Activated CD4-positive, alpha-beta T cell treated with anti-CD3 and anti-CD28 coated beads, Interleukin-2, amount 10 ng/mL, durations not matched to agents 24 days and 14 days (primary cell): ENCODE results near the gene SLC26A4. TPM values are rescaled to one million over a fixed set of nuclear protein-coding genes. Genes with fewer than 3 reads are reported as not detected.
A peak's percentile ranks its signal among the peaks of the same experiment; 100 is the strongest.

ENCODE experiments used
- DNase-seq: peaks from one replicate; pipeline ENCODE4 v3.0.0; 2022
- H3K27ac Mint-ChIP-seq: one replicate; pipeline ENCODE4 v1.8.0; 2022; ENCODE audit warnings: mild to moderate bottlenecking, mixed read lengths
- H3K27me3 Mint-ChIP-seq: one replicate; pipeline ENCODE4 v1.8.0; 2022; ENCODE audit warnings: mixed read lengths
- H3K36me3 Mint-ChIP-seq: one replicate; pipeline ENCODE4 v1.8.0; 2022; ENCODE audit warnings: low read depth, mild to moderate bottlenecking, mixed read lengths
- H3K4me1 Mint-ChIP-seq: one replicate; pipeline ENCODE4 v1.8.0; 2021; ENCODE audit warnings: mixed read lengths
- H3K4me3 Mint-ChIP-seq: one replicate; pipeline ENCODE4 v1.8.0; 2022; ENCODE audit warnings: mild to moderate bottlenecking, moderate library complexity, mixed read lengths
- H3K9me3 Mint-ChIP-seq: one replicate; pipeline ENCODE4 v1.8.0; 2021; ENCODE audit warnings: mixed read lengths
- intact Hi-C: fragments of 100-400 bp; cut with micrococcal nuclease; formaldehyde crosslinking; loops from one replicate; pipeline ENCODE4 v1.15.1; 2023
- total RNA-seq: library from RNA; stranded (reverse); gene quantifications from 2 replicates; pipeline ENCODE4 v1.2.3, GENCODE V29; 2022

SLC26A4 gene
- 6.5 and 7.8 TPM in 2 replicates for total RNA-seq

DNA sequence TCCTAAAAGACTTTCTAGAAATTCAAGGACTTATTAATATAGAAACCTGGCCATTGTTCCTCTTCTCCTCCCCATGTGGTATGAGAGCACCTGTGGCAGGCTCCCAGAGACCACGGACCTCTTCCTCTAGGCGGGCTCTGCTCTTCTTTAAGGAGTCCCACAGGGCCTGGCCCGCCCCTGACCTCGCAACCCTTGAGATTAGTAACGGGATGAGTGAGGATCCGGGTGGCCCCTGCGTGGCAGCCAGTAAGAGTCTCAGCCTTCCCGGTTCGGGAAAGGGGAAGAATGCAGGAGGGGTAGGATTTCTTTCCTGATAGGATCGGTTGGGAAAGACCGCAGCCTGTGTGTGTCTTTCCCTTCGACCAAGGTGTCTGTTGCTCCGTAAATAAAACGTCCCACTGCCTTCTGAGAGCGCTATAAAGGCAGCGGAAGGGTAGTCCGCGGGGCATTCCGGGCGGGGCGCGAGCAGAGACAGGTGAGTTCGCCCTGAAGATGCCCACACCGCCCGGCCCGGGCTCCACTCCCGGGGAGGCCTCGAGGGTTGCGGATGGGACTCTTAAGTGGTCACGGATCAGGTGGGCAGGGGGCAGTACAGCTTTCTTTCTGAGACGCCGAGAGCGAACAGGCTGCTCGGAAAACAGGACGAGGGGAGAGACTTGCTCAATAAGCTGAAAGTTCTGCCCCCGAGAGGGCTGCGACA, at the start of gene SLC26A4:
SLC26A4 (plus strand) TSS at position 448 of the 700 bp plus-strand sequence. CDS start 814 bp downstream, outside the sequence.
- intact Hi-C loops, result loop anchor here (1.0 to 10.0 kb wide), 5 partner anchors 80 to 217 kb away; partner anchors contain the start of genes BCAP29 and CBLL1
- Mint-ChIP-seq H3K4me3 (peak within 1 kb of the TSS; percentile 97), H3K36me3 (peaks cover 2% of the 10 kb centered on the region), H3K9me3 (no peaks in the 10 kb centered on the region), H3K27ac (peak within 1 kb of the TSS; percentile 90), H3K4me1 (peaks cover 47% of the 10 kb centered on the region), H3K27me3 (no peaks in the 10 kb centered on the region)
- DNase-seq, result peak; percentile 82

DNA sequence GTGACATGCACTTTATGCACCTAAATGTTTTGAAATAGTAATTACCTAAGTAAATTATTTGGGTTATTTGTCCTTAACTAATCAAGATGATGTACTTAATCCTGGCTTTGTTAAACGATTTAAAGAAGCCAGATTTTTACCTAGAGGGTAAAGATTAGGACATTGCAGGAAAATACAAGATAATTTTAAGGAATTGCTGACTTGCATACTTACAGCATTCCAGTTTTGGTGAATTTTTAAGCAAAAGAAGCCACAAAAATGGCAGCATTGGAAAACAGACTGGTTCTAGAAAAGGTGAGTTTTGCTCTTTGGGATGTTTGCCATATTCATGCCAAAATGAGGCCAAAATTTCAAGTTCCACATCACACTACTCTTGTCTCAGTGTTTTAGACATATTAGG, 47.2 kb upstream of the SLC26A4 start:
- no peak for DNase-seq
- H3K9me3 Mint-ChIP-seq, result peaks cover 9% of the 10 kb centered on the region
- peaks cover 23% of the 10 kb centered on the region for H3K4me1 Mint-ChIP-seq

DNA sequence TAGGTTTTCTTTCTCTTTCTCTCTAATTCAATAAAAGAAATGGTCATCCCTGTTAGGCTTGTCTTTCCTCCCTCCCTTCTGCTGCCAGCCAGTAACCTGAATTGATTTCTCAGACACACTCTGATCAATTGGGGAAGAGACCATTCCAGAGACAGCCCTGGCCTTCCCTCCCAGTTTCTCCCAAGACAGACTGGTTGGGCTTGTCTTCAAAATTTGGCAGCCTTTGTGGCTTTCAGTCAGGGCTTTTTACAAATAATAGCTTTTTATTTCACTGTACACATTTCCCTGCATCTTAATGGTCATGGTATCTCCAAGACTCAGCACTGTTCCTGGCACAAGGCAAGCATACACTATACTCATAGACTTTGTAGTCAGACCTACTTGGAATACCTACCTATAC, 46.7 kb upstream of the SLC26A4 start:
- Mint-ChIP-seq H3K9me3 (peaks cover 9% of the 10 kb centered on the region), H3K36me3 (peaks cover 35% of the 10 kb centered on the region), H3K27ac (no peak overlapping the region), H3K4me1 (peaks cover 23% of the 10 kb centered on the region), H3K4me3 (no peak overlapping the region), H3K27me3 (no peaks in the 10 kb centered on the region)
- intact Hi-C loops, result no loop called here
- DNase-seq, result no peak

More for the DNA sequence above, 47.2 kb upstream of the SLC26A4 start:
- no peak overlapping the region for H3K27ac Mint-ChIP-seq
- no peaks in the 10 kb centered on the region for H3K27me3 Mint-ChIP-seq
- H3K4me3 Mint-ChIP-seq, result no peak overlapping the region
- intact Hi-C loops, result no loop called here
- peaks cover 40% of the 10 kb centered on the region for H3K36me3 Mint-ChIP-seq

DNA sequence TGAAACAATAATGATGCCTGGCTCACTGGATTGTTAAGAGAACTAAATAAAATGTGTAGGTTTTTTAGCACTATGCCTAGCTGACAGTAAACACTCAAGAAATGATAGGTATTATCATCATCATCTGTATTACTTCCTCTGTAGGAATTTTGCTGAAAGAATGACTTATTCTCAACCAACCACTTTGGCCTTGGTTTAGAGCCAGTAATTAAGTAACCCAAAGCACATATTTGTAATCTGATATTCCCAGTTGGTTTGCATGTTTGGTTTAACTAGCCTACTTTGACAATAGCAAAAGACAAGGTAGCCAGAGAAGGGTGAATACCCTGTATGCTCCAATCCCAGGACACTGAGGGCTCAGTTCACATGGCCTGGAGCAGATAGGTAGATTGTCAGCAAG, 46.2 kb upstream of the SLC26A4 start:
- H3K36me3 Mint-ChIP-seq, result peaks cover 34% of the 10 kb centered on the region
- H3K4me1 Mint-ChIP-seq, result peaks cover 23% of the 10 kb centered on the region
- DNase-seq, result no peak
- H3K4me3 Mint-ChIP-seq, result no peak overlapping the region
- intact Hi-C loops, result no loop called here
- H3K9me3 Mint-ChIP-seq, result peaks cover 9% of the 10 kb centered on the region
- H3K27ac Mint-ChIP-seq, result no peak overlapping the region
- H3K27me3 Mint-ChIP-seq, result no peaks in the 10 kb centered on the region

DNA sequence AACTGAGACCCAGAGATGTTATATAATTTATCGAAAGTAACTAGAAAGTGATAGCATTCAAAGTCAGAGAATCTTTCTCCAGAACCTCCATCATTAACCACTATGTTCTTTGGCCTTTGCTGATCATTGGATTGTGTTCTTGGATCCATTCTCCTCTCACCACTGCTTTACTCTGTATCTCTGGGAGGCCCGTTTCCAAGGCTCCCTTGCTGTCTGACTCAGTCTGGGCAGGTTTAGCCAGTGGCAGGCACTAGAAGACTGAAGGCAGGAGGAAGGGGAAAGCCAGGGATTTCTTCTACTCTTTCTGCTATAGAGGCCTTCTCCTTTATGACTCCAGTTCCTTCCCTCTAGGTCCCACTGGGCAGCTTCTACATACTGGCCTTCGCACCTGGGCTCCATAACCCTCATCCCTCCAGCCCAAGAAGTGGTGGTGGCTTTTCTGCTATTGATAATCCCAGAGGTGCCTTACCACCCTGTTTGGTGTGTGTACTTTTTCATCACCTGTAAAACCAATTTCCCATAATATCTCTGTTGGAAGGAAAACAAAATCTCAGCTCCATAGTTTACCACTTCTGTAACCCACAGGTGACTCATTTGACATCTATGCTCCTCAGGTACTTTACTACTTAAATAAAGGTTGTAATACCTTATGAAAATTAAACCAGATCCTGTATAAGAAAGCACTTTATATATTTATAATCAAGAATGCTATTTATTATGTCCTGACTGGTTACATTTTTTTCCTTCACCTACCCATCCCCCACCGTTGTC, 44.5 kb upstream of the SLC26A4 start:
- Mint-ChIP-seq H3K4me3 (no peak overlapping the region), H3K36me3 (peaks cover 36% of the 10 kb centered on the region), H3K4me1 (peaks cover 23% of the 10 kb centered on the region), H3K9me3 (peaks cover 9% of the 10 kb centered on the region), H3K27me3 (no peaks in the 10 kb centered on the region), H3K27ac (no peak overlapping the region)
- no peak for DNase-seq
- intact Hi-C loops, result no loop called here

DNA sequence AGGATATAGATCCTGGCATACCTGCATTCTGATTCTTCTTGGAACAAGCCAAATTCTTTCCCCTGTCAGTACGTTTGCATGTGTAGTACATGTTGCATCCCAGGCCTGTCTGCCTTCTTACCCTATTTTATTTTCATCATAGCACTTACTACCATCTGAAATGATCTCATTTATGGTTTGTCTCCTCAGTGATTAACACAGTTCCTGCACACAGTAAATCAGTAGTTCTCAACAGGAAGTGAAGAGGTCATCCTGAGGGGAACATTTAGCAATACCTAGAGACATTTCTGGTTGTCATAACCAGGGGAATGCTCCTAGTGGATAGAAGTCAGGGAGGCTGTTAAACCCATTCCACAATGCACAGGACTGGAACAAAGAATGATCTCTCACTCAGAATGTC, 38.2 kb upstream of the SLC26A4 start:
- H3K9me3 Mint-ChIP-seq, result peaks cover 7% of the 10 kb centered on the region
- no peak overlapping the region for H3K4me3 Mint-ChIP-seq
- H3K36me3 Mint-ChIP-seq, result peaks cover 18% of the 10 kb centered on the region
- intact Hi-C loops, result loop anchor here (5.0 kb wide), 1 partner anchor 35 kb away; no protein-coding TSS in a partner anchor
- no peak for DNase-seq
- no peaks in the 10 kb centered on the region for H3K27me3 Mint-ChIP-seq
- no peaks in the 10 kb centered on the region for H3K4me1 Mint-ChIP-seq
- no peak overlapping the region for H3K27ac Mint-ChIP-seq

DNA sequence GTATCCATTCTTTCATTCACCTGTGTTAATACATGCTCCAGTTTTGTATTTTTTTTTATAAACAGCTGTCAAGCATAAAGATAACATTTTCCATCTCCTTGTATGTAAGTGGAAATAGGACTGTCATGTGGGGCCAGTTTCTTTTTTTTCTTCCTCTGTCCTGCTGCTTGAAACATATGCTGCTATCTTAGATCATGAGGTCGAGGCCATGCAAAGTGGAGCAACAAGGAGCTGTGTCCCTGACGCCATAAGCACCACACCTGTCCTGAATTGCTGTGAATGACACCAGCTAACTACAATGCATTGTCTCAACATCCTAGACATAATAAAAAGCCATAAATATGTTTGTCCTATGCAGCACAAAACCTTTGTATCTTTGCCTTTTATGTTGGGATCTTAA, 37.7 kb upstream of the SLC26A4 start:
- Mint-ChIP-seq H3K27ac (no peak overlapping the region), H3K4me3 (no peak overlapping the region), H3K4me1 (no peaks in the 10 kb centered on the region), H3K9me3 (peaks cover 7% of the 10 kb centered on the region), H3K27me3 (no peaks in the 10 kb centered on the region), H3K36me3 (peaks cover 18% of the 10 kb centered on the region)
- no peak for DNase-seq
- intact Hi-C loops, result loop anchor here (5.0 kb wide), 1 partner anchor 34 kb away; no protein-coding TSS in a partner anchor

DNA sequence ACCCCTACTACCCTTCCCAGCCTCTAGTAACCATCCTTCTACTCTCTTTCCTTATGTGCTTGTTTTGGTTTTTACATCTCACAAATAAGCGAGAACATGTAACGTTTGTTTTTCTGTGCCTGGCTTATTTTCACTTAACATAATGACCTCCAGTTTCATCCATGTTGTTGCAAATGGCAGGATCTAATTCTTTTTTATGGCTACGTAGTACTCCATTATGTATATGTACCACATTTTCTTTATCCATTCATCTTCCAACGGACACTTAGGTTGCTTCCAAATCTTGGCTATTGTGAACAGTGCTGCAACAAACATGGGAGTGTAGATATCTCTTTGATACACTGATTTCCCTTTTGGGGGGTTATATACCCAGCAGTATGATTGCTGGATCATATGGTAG, 33.6 kb upstream of the SLC26A4 start:
- DNase-seq, result no peak
- Mint-ChIP-seq H3K36me3 (peaks cover 17% of the 10 kb centered on the region), H3K27ac (no peak overlapping the region), H3K4me1 (peaks cover 12% of the 10 kb centered on the region), H3K27me3 (no peaks in the 10 kb centered on the region), H3K9me3 (peaks cover 7% of the 10 kb centered on the region), H3K4me3 (no peak overlapping the region)
- intact Hi-C loops, result no loop called here

DNA sequence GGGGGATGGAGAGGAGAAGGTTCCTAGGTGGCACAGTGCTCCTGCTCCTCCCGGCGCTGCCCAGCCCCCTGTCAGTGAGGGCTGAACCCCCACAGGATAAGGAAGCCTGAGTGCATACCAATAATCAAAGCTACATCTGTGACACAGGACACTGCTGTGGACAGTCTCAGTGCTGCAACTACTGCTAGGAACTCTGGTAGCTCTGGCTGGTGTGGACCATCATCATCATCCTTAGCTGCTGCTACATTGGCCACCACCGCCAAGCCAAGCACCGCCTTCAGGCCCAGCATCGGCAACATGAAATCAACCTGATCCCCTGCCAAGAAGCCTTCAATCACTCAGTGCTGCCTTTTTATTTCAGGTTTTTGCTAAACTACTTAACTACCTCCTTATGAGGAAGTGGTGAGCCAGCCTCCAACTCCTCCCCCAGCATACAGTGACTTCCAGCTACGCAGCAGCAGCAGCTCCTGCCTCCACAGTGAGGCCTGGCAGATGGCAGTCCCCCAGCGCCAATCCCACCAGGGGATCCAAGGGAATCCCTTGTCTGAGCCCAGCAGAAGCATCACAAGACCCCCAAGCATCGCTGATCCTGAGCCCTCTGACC, 32.1 kb upstream of the SLC26A4 start:
- peak; percentile 75 for DNase-seq
- peak overlapping the region; percentile 70 for H3K27ac Mint-ChIP-seq
- intact Hi-C loops, result no loop called here
- no peaks in the 10 kb centered on the region for H3K27me3 Mint-ChIP-seq
- H3K4me3 Mint-ChIP-seq, result no peak overlapping the region
- peaks cover 17% of the 10 kb centered on the region for H3K36me3 Mint-ChIP-seq
- H3K9me3 Mint-ChIP-seq, result peaks cover 7% of the 10 kb centered on the region
- peaks cover 22% of the 10 kb centered on the region for H3K4me1 Mint-ChIP-seq

DNA sequence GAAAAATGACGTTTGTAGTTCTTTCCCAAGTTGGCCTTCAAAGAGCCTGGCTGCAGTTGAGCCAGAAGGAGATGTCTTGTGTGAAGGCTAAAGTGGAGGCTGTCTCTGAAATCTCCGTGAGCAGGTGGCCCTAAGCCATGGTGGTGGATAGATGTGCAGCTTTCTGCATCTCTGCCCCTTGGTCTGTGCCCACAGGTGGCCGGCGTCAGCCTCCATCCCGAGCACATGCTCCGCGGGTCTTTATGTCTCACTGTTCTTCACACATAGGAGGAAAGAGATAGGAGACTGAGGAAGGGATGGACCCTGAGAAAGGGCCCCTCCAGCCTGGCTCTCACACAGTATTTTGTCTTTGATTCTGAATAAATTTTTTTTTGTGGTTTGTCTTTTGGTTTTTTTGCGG, 30.3 kb upstream of the SLC26A4 start:
- Mint-ChIP-seq H3K9me3 (peaks cover 7% of the 10 kb centered on the region), H3K36me3 (peaks cover 14% of the 10 kb centered on the region), H3K27ac (no peak overlapping the region), H3K4me3 (no peak overlapping the region), H3K27me3 (no peaks in the 10 kb centered on the region), H3K4me1 (peaks cover 31% of the 10 kb centered on the region)
- no peak for DNase-seq
- intact Hi-C loops, result no loop called here

DNA sequence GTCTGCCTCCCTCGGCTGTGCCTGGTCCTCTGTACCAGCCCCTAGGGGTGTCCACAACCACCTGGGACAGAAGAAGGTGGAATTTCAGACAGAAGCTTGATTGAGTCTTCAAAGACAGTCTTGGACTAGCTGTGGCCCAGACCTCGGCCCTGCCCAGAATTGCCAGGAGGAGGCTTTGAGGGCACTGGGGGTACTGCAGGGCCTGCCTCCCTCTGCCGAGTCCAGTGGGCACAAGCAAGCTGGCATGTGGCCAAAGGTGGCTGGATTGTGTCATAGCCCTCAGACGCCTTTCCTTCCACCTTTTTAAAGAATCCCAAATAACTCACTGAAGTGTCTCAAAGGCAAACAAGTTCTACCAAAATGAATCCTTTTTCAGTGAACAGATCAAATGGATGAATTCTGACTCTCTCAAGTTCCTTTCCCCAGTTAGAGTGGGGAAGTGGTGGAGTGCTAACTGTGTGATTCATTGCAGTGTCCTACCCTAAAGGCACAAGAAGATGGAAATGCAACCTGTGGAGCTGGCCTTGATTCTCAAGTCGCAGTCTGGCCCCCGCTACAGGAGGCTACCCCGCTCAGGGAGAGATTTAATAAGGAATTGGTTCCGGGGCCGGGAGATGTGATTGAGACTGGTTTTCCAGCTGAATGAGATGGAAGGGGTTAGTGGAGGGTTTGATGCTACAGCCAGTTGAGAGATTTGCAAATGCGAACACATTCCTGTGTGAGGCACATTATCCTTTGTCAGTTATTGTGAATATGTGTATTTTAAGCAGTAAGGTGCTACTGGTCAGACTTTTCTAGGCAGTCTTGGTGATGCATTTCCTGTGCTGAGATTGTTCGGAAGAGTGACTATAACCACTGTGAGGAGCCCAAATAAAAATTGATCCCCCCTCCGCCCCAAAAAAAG, 28.8 kb upstream of the SLC26A4 start:
- Mint-ChIP-seq H3K4me1 (peaks cover 36% of the 10 kb centered on the region), H3K4me3 (no peak overlapping the region), H3K27ac (no peak overlapping the region), H3K9me3 (peaks cover 8% of the 10 kb centered on the region), H3K27me3 (no peaks in the 10 kb centered on the region), H3K36me3 (peaks cover 11% of the 10 kb centered on the region)
- DNase-seq, result no peak
- intact Hi-C loops, result no loop called here

DNA sequence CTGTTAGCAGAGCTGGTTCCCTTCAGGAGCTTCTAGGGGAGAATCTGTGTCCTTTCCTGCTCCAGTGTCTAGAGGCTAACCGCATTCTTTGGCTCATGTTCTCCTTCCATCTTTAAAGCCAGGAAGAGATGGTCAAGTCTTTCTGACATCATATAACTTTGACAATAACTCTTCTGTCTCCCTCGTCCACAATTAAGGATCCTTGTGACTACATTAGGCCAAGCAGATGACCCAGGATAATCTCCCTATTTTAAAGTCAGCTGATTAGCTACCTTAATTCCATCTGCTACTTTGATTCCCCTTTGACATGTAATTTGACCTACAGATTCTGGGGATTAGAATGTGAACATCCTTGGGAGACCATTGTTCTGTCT, 28.1 kb upstream of the SLC26A4 start:
- DNase-seq, result no peak
- H3K9me3 Mint-ChIP-seq, result peaks cover 3% of the 10 kb centered on the region
- intact Hi-C loops, result no loop called here
- H3K4me3 Mint-ChIP-seq, result no peak overlapping the region
- peaks cover 36% of the 10 kb centered on the region for H3K4me1 Mint-ChIP-seq
- H3K27me3 Mint-ChIP-seq, result no peaks in the 10 kb centered on the region
- H3K36me3 Mint-ChIP-seq, result peaks cover 5% of the 10 kb centered on the region
- no peak overlapping the region for H3K27ac Mint-ChIP-seq

DNA sequence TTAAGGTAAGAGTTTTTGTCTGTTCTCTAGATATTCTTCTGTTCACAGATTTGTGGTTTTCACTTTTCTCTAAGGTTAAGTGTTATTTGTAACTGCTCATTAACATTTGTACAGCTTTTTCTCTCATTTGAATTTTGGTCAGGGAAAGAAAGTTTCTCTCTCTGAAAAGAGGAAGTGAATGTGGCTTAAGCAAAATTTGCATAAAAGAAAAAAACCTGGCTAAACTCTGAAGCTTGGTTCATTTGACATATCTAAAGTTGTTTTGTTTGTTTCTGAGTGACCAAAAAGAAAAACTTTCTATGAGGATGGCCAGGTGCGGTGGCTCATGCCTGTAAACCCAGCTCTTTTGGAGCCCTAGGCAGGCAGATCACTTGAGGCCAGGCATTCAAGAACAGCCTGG, 22.0 kb upstream of the SLC26A4 start:
- peaks cover 5% of the 10 kb centered on the region for H3K36me3 Mint-ChIP-seq
- intact Hi-C loops, result loop anchor here (1.0 kb wide), 1 partner anchor 21 kb away; no protein-coding TSS in a partner anchor
- H3K4me1 Mint-ChIP-seq, result peaks cover 40% of the 10 kb centered on the region
- peak overlapping the region; percentile 72 for H3K27ac Mint-ChIP-seq
- DNase-seq, result no peak
- H3K9me3 Mint-ChIP-seq, result peaks cover 15% of the 10 kb centered on the region
- peaks cover 2% of the 10 kb centered on the region for H3K27me3 Mint-ChIP-seq
- H3K4me3 Mint-ChIP-seq, result peak overlapping the region; percentile 37
